Prostate gland (tissue), 2 donors: ENCODE results near the gene S100PBP. TPM values are rescaled to one million over a fixed set of nuclear protein-coding genes. Genes with fewer than 3 reads are reported as not detected.

Experiments used
- DNase-seq: peaks from one replicate; pipeline ENCODE4 v3.0.0-alpha.2; 2019; ENCODE audit warnings: low spot score
- H3K27ac ChIP-seq, 2 donors: fragments of 200-600 bp; sonication (generic); 2 replicates each; pipeline ENCODE4 v1.5.1; 2017 to 2019
- H3K27me3 ChIP-seq: fragments of 200-600 bp; sonication (generic); replicated peaks from 2 replicates; pipeline ENCODE4 v1.5.1; 2019; ENCODE audit not compliant: insufficient read depth
- H3K36me3 ChIP-seq, 2 donors: fragments of 200-600 bp; sonication (generic); 1 replicate in 1 of 2; 2 replicates in 1 of 2; pipeline versions ENCODE4 v1.5.1 to v1.8.1; 2017 to 2019
- H3K4me1 ChIP-seq: fragments of 200-600 bp; sonication (generic); replicated peaks from 2 replicates; pipeline ENCODE4 v1.5.1; 2019
- H3K4me3 ChIP-seq, 2 donors: fragments of 200-600 bp; sonication (generic); 2 replicates each; pipeline ENCODE4 v1.5.1; 2017 to 2019
- H3K9me3 ChIP-seq: fragments of 200-600 bp; sonication (generic); 2 replicates; pipeline ENCODE4 v1.5.1; 2017
- POLR2A ChIP-seq: fragments of 450-650 bp; IDR thresholded peaks from one replicate; pipeline ENCODE4 v1.6.1; 2016; ENCODE audit warnings: antibody characterized with exemption, mild to moderate bottlenecking
- POLR2AphosphoS5 ChIP-seq: sonication (generic); formaldehyde crosslinking; IDR thresholded peaks from one replicate; pipeline ENCODE4 v1.6.1; 2017; ENCODE audit warnings: antibody characterized with exemption
- WGBS: methylation state at CpG from one replicate; pipeline ENCODE4 v1.1.5; 2018; 5-methylcytosine and 5-hydroxymethylcytosine counted together
- intact Hi-C: fragments of 100-400 bp; cut with DNase I; formaldehyde crosslinking; loops from one replicate; pipeline ENCODE4 v1.14.2; 2022
- total RNA-seq, 2 donors: library from RNA; depleted of rRNA; stranded (reverse); fragments of >200 nt; gene quantifications; one replicate each; pipeline ENCODE4 v1.1.0, GENCODE V29; 2016
- TF ChIP-seq, protein P1 (sequence below), 4 experiments: fragments of 200-600 bp in 2 of 4; fragments of 450-650 bp in 2 of 4; sonication (generic) in 2 of 4; IDR thresholded peaks; 1 replicate in 3 of 4; 2 replicates in 1 of 4; pipeline ENCODE4 v1.5.1; 2016 to 2019; ENCODE audit warnings: antibody characterized with exemption in 4 of 4, mild to moderate bottlenecking in 2 of 4, moderate library complexity in 2 of 4

The S100PBP gene
- total RNA-seq, 2 donors from 2014 or later, result 27.1 to 72.5 TPM

GRCh38 chr1:32825181-32825580, 7.7 kb downstream of the S100PBP start:
- Histone ChIP-seq H3K9me3 (no peaks in the 10 kb centered on the region), H3K27me3 (no peaks in the 10 kb centered on the region), H3K4me3 (no peak overlapping the region), H3K27ac (no peak overlapping the region), H3K36me3 (peaks cover 0 to 7% of the 10 kb centered on the region in 2 donors), H3K4me1 (no peaks in the 10 kb centered on the region)
- TF ChIP-seq POLR2AphosphoS5, result no peak
- no peak for TF ChIP-seq POLR2A
- TF ChIP-seq, protein P1, sequence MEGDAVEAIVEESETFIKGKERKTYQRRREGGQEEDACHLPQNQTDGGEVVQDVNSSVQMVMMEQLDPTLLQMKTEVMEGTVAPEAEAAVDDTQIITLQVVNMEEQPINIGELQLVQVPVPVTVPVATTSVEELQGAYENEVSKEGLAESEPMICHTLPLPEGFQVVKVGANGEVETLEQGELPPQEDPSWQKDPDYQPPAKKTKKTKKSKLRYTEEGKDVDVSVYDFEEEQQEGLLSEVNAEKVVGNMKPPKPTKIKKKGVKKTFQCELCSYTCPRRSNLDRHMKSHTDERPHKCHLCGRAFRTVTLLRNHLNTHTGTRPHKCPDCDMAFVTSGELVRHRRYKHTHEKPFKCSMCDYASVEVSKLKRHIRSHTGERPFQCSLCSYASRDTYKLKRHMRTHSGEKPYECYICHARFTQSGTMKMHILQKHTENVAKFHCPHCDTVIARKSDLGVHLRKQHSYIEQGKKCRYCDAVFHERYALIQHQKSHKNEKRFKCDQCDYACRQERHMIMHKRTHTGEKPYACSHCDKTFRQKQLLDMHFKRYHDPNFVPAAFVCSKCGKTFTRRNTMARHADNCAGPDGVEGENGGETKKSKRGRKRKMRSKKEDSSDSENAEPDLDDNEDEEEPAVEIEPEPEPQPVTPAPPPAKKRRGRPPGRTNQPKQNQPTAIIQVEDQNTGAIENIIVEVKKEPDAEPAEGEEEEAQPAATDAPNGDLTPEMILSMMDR (IDR thresholded peaks at IDR 0.05), result no peak
- intact Hi-C loops, result no loop called here
- no peak for DNase-seq
- WGBS, result 94% methylated on average over 3 of the region's 3 CpGs

DNA sequence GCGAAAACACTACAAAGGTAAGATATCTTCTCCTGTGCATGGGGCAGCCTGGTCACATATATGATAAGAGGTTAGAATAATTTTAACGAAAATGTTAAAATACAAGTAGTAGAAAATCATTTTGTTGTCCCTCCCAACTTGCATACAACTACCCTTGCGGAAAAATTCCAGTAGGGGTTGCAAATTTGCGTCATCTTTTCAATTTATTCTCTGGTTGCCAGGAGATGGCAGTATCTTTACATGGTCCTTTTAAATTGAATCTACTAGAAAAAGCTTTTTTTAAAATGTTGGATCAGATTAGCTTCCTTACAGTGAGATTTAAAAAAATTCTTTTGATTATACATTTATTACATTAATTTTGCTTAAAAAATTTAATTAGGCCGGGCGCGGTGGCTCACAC, 10.9 kb downstream of the S100PBP start:
- H3K9me3 ChIP-seq, result no peaks in the 10 kb centered on the region
- H3K27ac ChIP-seq, result no peak overlapping the region
- 93% methylated on average over 7 of the region's 7 CpGs for WGBS
- H3K27me3 ChIP-seq, result no peaks in the 10 kb centered on the region
- H3K4me1 ChIP-seq, result no peaks in the 10 kb centered on the region
- intact Hi-C loops, result no loop called here
- no peak overlapping the region for H3K4me3 ChIP-seq
- no peak for DNase-seq
- H3K36me3 ChIP-seq, result peaks cover 0 to 9% of the 10 kb centered on the region in 2 donors
- TF ChIP-seq POLR2A (no peak), POLR2AphosphoS5 (no peak)
- TF ChIP-seq, protein P1 (IDR thresholded peaks at IDR 0.05), result no peak

- H3K27ac ChIP-seq, result no peak overlapping the region
Measured at GRCh38 chr1:32830092-32830852, 12.8 kb downstream of the S100PBP start.

GRCh38 chr1:32831878-32832277, 14.4 kb downstream of the S100PBP start:
- H3K27me3 ChIP-seq, result no peaks in the 10 kb centered on the region
- intact Hi-C loops, result no loop called here
- WGBS, result 86% methylated on average over 1 of the region's 1 CpG
- DNase-seq, result no peak
- H3K9me3 ChIP-seq, result no peaks in the 10 kb centered on the region
- peaks cover 0 to 9% of the 10 kb centered on the region in 2 donors for H3K36me3 ChIP-seq
- no peak overlapping the region for H3K4me3 ChIP-seq
- H3K27ac ChIP-seq, result no peak overlapping the region
- H3K4me1 ChIP-seq, result no peaks in the 10 kb centered on the region
- TF ChIP-seq POLR2A (no peak), POLR2AphosphoS5 (no peak)
- TF ChIP-seq, protein P1 (IDR thresholded peaks at IDR 0.05), result no peak

More at GRCh38 chr1:32830092-32830852, 12.8 kb downstream of the S100PBP start:
- no peaks in the 10 kb centered on the region for H3K4me1 ChIP-seq
- no peaks in the 10 kb centered on the region for H3K27me3 ChIP-seq
- TF ChIP-seq, protein P1 (IDR thresholded peaks at IDR 0.05), result no peak
- TF ChIP-seq POLR2AphosphoS5 (no peak), POLR2A (no peak)
- H3K9me3 ChIP-seq, result no peaks in the 10 kb centered on the region
- DNase-seq, result no peak
- H3K4me3 ChIP-seq, result no peak overlapping the region
- WGBS, result 83% methylated on average over 6 of the region's 6 CpGs
- intact Hi-C loops, result no loop called here
- H3K36me3 ChIP-seq, result peaks cover 0 to 9% of the 10 kb centered on the region in 2 donors
